CD14-positive monocyte (primary cell): ENCODE measurements around the gene ELAVL2. TPM values are rescaled to one million over a fixed set of nuclear protein-coding genes. Genes with fewer than 3 reads are reported as not detected.

Experiments
- DNase-seq, 3 donors: peaks; one replicate each; pipeline ENCODE4 v3.0.0-alpha.2; 2011 to 2022
- H2AFZ ChIP-seq: 2 replicates; pipeline ENCODE4 v1.6.0; 2012; ENCODE audit warnings: mild to moderate bottlenecking, low read depth, low read length, inconsistent platforms; ENCODE audit not compliant: insufficient read depth, poor library complexity, severe bottlenecking
- H3K27ac ChIP-seq, 2 donors: 1 replicate in 1 of 2; 2 replicates in 1 of 2; pipeline ENCODE4 v1.5.1; 2012 to 2013; ENCODE audit warnings: low read length in 2 of 2, control low read depth in 1 of 2, inconsistent platforms in 1 of 2, low read depth in 1 of 2, mild to moderate bottlenecking in 1 of 2
- H3K27me3 ChIP-seq, 2 donors: one replicate each; pipeline versions ENCODE4 v1.6.0 to v1.6.1; 2011 to 2013; ENCODE audit warnings: low read length in 2 of 2; ENCODE audit not compliant: control insufficient read depth in 2 of 2, insufficient read depth in 2 of 2
- H3K36me3 ChIP-seq, 2 donors: replicated peaks in 1 of 2; 1 replicate in 1 of 2; 2 replicates in 1 of 2; pipeline versions ENCODE4 v1.5.1 to v1.6.1; 2012 to 2013; ENCODE audit warnings: low read length in 2 of 2, control low read depth in 1 of 2, inconsistent platforms in 1 of 2, mild to moderate bottlenecking in 1 of 2; ENCODE audit not compliant: insufficient read depth in 2 of 2, control insufficient read depth in 1 of 2
- H3K4me1 ChIP-seq, 2 donors: 1 replicate in 1 of 2; 2 replicates in 1 of 2; pipeline versions ENCODE4 v1.5.1 to v1.6.1; 2012 to 2013; ENCODE audit warnings: low read length in 2 of 2, control low read depth in 1 of 2, inconsistent platforms in 1 of 2, mild to moderate bottlenecking in 1 of 2, moderate library complexity in 1 of 2; ENCODE audit not compliant: insufficient read depth in 2 of 2, control insufficient read depth in 1 of 2
- H3K4me2 ChIP-seq: replicated peaks from 2 replicates; pipeline ENCODE3; 2012; ENCODE audit warnings: low read length, moderate library complexity, mild to moderate bottlenecking; ENCODE audit not compliant: poor library complexity, severe bottlenecking; ENCODE audit errors: extremely low read depth
- H3K4me3 ChIP-seq, 3 experiments: fragments of 200-600 bp in 1 of 3; sonication (generic) in 1 of 3; replicated peaks in 1 of 3; 1 replicate in 2 of 3; 2 replicates in 1 of 3; pipeline ENCODE4 v1.5.1; 2011 to 2013; ENCODE audit warnings: low read length in 3 of 3, mild to moderate bottlenecking in 3 of 3, control low read depth in 2 of 3, low read depth in 2 of 3, inconsistent platforms in 1 of 3, moderate library complexity in 1 of 3
- H3K79me2 ChIP-seq: 2 replicates; pipeline ENCODE4 v1.6.0; 2012; ENCODE audit warnings: mild to moderate bottlenecking, control low read depth, inconsistent platforms, low read length, moderate library complexity; ENCODE audit not compliant: insufficient read depth
- H3K9ac ChIP-seq: 2 replicates; pipeline ENCODE4 v1.6.0; 2017; ENCODE audit warnings: low read length, mild to moderate bottlenecking; ENCODE audit not compliant: insufficient read depth, poor library complexity, severe bottlenecking
- H3K9me3 ChIP-seq, 2 donors: replicated peaks in 1 of 2; 1 replicate in 1 of 2; 2 replicates in 1 of 2; pipeline versions ENCODE4 v1.5.1 to v1.6.1; 2012 to 2013; ENCODE audit warnings: low read length in 2 of 2, control low read depth in 1 of 2; ENCODE audit not compliant: control insufficient read depth in 1 of 2, insufficient read depth in 1 of 2
- H4K20me1 ChIP-seq: 2 replicates; pipeline ENCODE4 v1.6.0; 2012; ENCODE audit warnings: mild to moderate bottlenecking, low read length, control low read depth, moderate library complexity; ENCODE audit not compliant: insufficient read depth
- H3K27ac Mint-ChIP-seq, 7 donors: one replicate each; pipeline ENCODE4 v1.8.0; 2020; ENCODE audit warnings: mild to moderate bottlenecking in 7 of 7, mixed read lengths in 7 of 7, moderate library complexity in 6 of 7, inconsistent platforms in 2 of 7
- H3K27me3 Mint-ChIP-seq, 3 donors: one replicate each; pipeline ENCODE4 v1.8.0; 2021 to 2022; ENCODE audit warnings: low read depth in 3 of 3, mild to moderate bottlenecking in 3 of 3, mixed read lengths in 3 of 3, moderate library complexity in 3 of 3, inconsistent platforms in 1 of 3
- H3K36me3 Mint-ChIP-seq, 2 donors: one replicate each; pipeline ENCODE4 v1.8.0; 2020; ENCODE audit warnings: mixed read lengths in 2 of 2, inconsistent platforms in 1 of 2, mild to moderate bottlenecking in 1 of 2
- H3K4me1 Mint-ChIP-seq: one replicate; pipeline ENCODE4 v1.8.0; 2020; ENCODE audit warnings: mild to moderate bottlenecking, mixed read lengths
- H3K4me3 Mint-ChIP-seq, 2 donors: one replicate each; pipeline ENCODE4 v1.8.0; 2020; ENCODE audit warnings: mild to moderate bottlenecking in 2 of 2, mixed read lengths in 2 of 2, moderate library complexity in 1 of 2
- H3K9me3 Mint-ChIP-seq, 7 donors: one replicate each; pipeline ENCODE4 v1.8.0; 2020 to 2022; ENCODE audit warnings: mixed read lengths in 7 of 7, mild to moderate bottlenecking in 6 of 7, moderate library complexity in 6 of 7, inconsistent platforms in 2 of 7
- WGBS: methylation state at CpG from one replicate; pipeline ENCODE4 v1.1.5; 2013; ENCODE audit warnings: missing lambda C conversion rate; ENCODE audit not compliant: insufficient coverage; 5-methylcytosine and 5-hydroxymethylcytosine counted together
- intact Hi-C, 2 donors: fragments of 100-400 bp; cut with micrococcal nuclease; formaldehyde crosslinking; loops; one replicate each; pipeline versions ENCODE4 v1.15.0 to v1.15.1; 2023
- polyA plus RNA-seq, 3 donors: library from polyadenylated mRNA; depleted of rRNA in 1 of 3; unstranded in 2 of 3; stranded (reverse) in 1 of 3; fragments of 300-500 nt in 2 of 3; fragments of >200 nt in 1 of 3; fragmentation: Illumina TruSeq in 2 of 3; gene quantifications; 1 replicate in 2 of 3; 2 replicates in 1 of 3; pipeline ENCODE4 v1.2.3, GENCODE V29; 2012 to 2021
- TF ChIP-seq, protein P1 (sequence below): fragments of 200-600 bp; IDR thresholded peaks from one replicate; pipeline ENCODE4 v1.8.0; 2022; ENCODE audit warnings: antibody characterized with exemption, mild to moderate bottlenecking

Gene ELAVL2
- polyA plus RNA-seq, 3 donors, result not detected

DNA sequence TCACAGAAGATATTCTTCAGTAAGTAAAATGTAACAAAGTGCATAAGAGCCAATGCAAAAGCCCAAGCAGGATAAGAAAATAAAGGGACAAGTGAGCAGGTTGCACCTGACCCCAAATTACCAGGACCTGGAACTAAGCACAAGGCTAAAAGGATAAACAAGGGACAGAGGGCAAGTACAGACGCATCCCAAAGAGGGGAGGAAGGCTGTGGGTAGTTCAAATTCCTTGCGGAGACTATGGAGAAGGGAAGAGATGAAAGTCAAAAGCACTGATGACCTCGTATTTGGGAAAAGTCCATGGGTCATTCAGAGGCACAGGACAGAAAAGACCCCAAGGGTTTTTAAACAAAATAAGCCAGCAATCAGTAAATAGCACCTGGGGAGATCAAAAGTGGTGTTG lies 11.8 kb downstream of the ELAVL2 start:
- Mint-ChIP-seq H3K9me3 (peaks cover 0 to 4% (median 0%) of the 10 kb centered on the region in 7 donors), H3K27ac (no peak overlapping the region), H3K4me3 (no peak overlapping the region), H3K36me3 (no peaks in the 10 kb centered on the region), H3K4me1 (no peaks in the 10 kb centered on the region), H3K27me3 (peaks cover 2 to 5% (median 5%) of the 10 kb centered on the region in 3 donors)
- Histone ChIP-seq H3K9ac (no peak overlapping the region), H4K20me1 (no peaks in the 10 kb centered on the region), H2AFZ (no peak overlapping the region), H3K27me3 (peaks cover 2% of the 10 kb centered on the region in 2 donors), H3K4me1 (no peaks in the 10 kb centered on the region), H3K4me2 (no peak overlapping the region), H3K4me3 (no peak overlapping the region), H3K27ac (no peak overlapping the region), H3K9me3 (no peaks in the 10 kb centered on the region), H3K79me2 (no peaks in the 10 kb centered on the region), H3K36me3 (no peaks in the 10 kb centered on the region)
- intact Hi-C loops, result no loop called here
- 94% methylated on average over 2 of the region's 3 CpGs for WGBS
- TF ChIP-seq, protein P1, sequence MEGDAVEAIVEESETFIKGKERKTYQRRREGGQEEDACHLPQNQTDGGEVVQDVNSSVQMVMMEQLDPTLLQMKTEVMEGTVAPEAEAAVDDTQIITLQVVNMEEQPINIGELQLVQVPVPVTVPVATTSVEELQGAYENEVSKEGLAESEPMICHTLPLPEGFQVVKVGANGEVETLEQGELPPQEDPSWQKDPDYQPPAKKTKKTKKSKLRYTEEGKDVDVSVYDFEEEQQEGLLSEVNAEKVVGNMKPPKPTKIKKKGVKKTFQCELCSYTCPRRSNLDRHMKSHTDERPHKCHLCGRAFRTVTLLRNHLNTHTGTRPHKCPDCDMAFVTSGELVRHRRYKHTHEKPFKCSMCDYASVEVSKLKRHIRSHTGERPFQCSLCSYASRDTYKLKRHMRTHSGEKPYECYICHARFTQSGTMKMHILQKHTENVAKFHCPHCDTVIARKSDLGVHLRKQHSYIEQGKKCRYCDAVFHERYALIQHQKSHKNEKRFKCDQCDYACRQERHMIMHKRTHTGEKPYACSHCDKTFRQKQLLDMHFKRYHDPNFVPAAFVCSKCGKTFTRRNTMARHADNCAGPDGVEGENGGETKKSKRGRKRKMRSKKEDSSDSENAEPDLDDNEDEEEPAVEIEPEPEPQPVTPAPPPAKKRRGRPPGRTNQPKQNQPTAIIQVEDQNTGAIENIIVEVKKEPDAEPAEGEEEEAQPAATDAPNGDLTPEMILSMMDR, result no peak
- no peak for DNase-seq

DNA sequence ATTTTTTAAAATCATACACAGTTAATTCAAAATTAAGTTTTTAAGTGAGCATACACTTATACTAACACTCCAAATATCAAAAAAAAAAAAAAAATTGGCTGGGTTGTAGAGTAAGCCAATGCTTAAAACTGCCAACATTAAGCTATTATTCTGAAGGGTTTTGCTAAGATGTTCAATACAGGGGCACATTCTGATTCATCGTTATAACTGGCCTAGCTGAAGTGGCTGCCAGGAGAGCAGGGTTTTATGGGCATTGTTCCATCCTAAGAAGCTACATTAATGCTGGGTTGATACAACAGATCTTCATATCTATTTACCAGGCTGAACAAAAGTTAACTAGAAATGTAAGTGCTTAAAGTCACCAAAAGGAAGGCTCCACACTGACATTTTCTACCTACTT lies 13.4 kb downstream of the ELAVL2 start:
- Histone ChIP-seq H2AFZ (no peak overlapping the region), H3K9me3 (no peaks in the 10 kb centered on the region), H4K20me1 (no peaks in the 10 kb centered on the region), H3K36me3 (no peaks in the 10 kb centered on the region), H3K4me2 (no peak overlapping the region), H3K4me1 (no peaks in the 10 kb centered on the region), H3K27ac (no peak overlapping the region), H3K4me3 (no peak overlapping the region), H3K79me2 (no peaks in the 10 kb centered on the region), H3K27me3 (no peaks in the 10 kb centered on the region), H3K9ac (no peak overlapping the region)
- no peaks in the 10 kb centered on the region for H3K36me3 Mint-ChIP-seq
- no peak overlapping the region for H3K4me3 Mint-ChIP-seq
- H3K4me1 Mint-ChIP-seq, result no peaks in the 10 kb centered on the region
- peaks cover 0 to 4% (median 0%) of the 10 kb centered on the region in 7 donors for H3K9me3 Mint-ChIP-seq
- TF ChIP-seq, protein P1, result no peak
- no peak for DNase-seq
- intact Hi-C loops, result no loop called here
- WGBS, result no CpG with 5 or more reads among the region's 1 CpG
- no peak overlapping the region for H3K27ac Mint-ChIP-seq
- no peaks in the 10 kb centered on the region for H3K27me3 Mint-ChIP-seq
